Motor neuron (in vitro differentiated cells): Measurements from ENCODE around the gene SHQ1. TPM values are rescaled to one million over a fixed set of nuclear protein-coding genes. Genes with fewer than 3 reads are reported as not detected.
"Not testable (repeated sequence)": the region's sequence is repeated elsewhere in the genome, so short reads cannot be mapped to it uniquely, and the experiment has no call there.

Source experiments
- ATAC-seq, 8 experiments: fragments of 200-7000 bp; cut with Tn5 transposase; replicated peaks in 6 of 8; 2 replicates each; pipeline ENCODE4 v1.8.0; 2021; ENCODE audit warnings: mild to moderate bottlenecking in 8 of 8, moderate library complexity in 8 of 8
- H3K27ac ChIP-seq, 2 donors: fragments of 250-450 bp; sonication (Bioruptor Pico); 2 replicates each; pipeline ENCODE4 v1.9.0; 2021; ENCODE audit warnings: antibody characterized with exemption in 2 of 2, mild to moderate bottlenecking in 2 of 2, moderate library complexity in 1 of 2
- H3K4me1 ChIP-seq, 2 donors: fragments of 250-450 bp; sonication (Bioruptor Pico); replicated peaks in 1 of 2; 2 replicates each; pipeline ENCODE4 v1.6.1; 2021; ENCODE audit warnings: antibody characterized with exemption in 2 of 2, mild to moderate bottlenecking in 2 of 2, moderate library complexity in 1 of 2
- H3K4me3 ChIP-seq, 5 donors: fragments of 250-450 bp; sonication (Bioruptor Pico); 2 replicates each; pipeline ENCODE4 v1.9.0; 2021; ENCODE audit warnings: antibody characterized with exemption in 5 of 5, mild to moderate bottlenecking in 5 of 5, moderate library complexity in 4 of 5
- WGBS, 10 experiments: fragments of 450-650 bp; shearing (Covaris generic); methylation state at CpG; one replicate each; pipeline ENCODE4 v1.0.0; 2022; 5-methylcytosine and 5-hydroxymethylcytosine counted together
- in situ Hi-C, 9 experiments: fragments of 400-800 bp; cut with MboI; loops; one replicate each; pipeline ENCODE4 v1.15.0; 2021; ENCODE audit warnings: low sequenced_read_pairs in 9 of 9, low pct_unique_long_range_greater_than_20kb in 2 of 9; ENCODE audit not compliant: unreplicated experiment in 9 of 9
- total RNA-seq, 8 experiments: library from RNA; unstranded; fragments of 300-600 nt; gene quantifications; 2 replicates each; pipeline versions ENCODE4 v1.2.3 to v1.2.4, GENCODE V29; 2022

Gene SHQ1
- total RNA-seq, 8 experiments from 2014 or later, result 5.6 to 25.0 (median 10.2) TPM

- Histone ChIP-seq H3K4me1 (peaks cover 1% of the 10 kb centered on the region in 2 donors), H3K27ac (no peak overlapping the region), H3K4me3 (no peak overlapping the region)
- in situ Hi-C loops, result no loop called here
- 50 to 100% (median 81%) methylated on average over 1 to 4 of the region's 4 CpGs; no CpG with 5 or more reads in 2 of the 10 experiments for WGBS, 10 experiments
- no peak for ATAC-seq
Observed at GRCh38 chr3:72750405-72750965, 97.8 kb downstream of the SHQ1 start.

DNA sequence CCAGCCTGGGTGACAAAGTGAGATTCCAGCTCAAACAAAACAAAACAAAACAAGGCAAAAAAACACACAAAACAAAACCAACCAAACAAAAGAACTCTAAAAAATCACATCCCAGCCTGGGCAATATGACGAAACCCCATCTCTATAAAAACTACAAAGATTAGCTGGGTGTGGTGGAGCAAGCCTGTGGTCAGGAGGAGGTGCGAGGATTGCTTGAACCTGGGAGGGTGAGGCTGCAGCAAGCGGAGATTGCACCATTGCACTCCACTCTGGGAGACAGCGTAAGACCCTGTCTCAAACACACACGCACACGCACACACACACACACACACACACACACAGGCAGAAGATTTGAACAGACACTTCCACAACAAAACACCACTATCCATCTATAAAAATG lies 99.6 kb downstream of the SHQ1 start:
- Histone ChIP-seq H3K27ac (no peak overlapping the region), H3K4me1 (peaks cover 6 to 8% of the 10 kb centered on the region in 2 donors), H3K4me3 (no peak overlapping the region)
- ATAC-seq, result no peak
- in situ Hi-C loops, result no loop called here
- 90 to 100% (median 100%) methylated on average over 1 to 5 of the region's 6 CpGs; no CpG with 5 or more reads in 5 of the 10 experiments for WGBS, 10 experiments

- peaks cover 6 to 8% of the 10 kb centered on the region in 2 donors for H3K4me1 ChIP-seq
- H3K27ac ChIP-seq, result no peak overlapping the region
- H3K4me3 ChIP-seq, result no peak overlapping the region
- WGBS, 10 experiments, result 67 to 96% (median 87%) methylated on average over 3 to 11 of the region's 11 CpGs
- no peak for ATAC-seq
- in situ Hi-C loops, result no loop called here
Observed at GRCh38 chr3:72746430-72747411, 101.5 kb downstream of the SHQ1 start.

DNA sequence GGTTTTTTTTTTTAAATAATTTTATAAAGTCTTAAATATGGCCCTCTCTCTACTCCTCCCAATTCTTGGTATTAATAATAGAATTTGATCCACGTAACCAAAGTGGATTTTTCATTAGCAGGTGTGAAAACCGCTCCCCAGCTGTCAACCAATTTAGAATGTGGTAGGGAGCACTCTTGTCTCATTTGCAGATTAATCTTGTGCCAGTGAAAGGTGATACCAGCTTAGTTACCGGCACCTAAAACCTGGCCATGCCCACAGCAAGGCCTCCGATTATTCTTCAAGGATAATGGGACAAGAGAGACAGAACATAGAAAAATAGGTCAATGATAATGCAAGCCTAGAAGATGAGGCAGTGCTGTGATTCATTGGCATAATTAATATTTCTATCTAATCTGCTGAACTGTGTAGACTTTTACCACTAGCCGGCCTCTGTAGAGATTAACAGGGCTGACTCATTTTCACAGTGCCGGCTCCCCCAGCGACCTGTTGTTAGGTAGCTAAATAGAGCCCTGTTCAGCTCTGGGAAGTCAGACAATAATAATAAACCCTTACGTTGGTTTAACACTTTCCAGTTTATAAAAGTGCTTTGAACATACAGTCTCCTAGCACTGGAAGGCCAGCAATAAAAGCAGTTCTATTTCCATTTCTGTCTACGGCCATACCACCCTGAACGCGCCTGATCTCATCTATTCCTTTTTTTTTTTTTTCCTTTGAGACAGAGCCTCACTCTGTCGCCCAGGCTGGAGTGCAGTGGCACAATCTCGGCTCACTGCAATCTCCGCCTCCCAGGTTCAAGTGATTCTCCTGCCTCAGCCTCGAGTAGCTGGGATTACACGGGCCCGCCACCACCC lies 102.9 kb downstream of the SHQ1 start:
- Histone ChIP-seq H3K27ac (no peak overlapping the region), H3K4me1 (peaks cover 6 to 8% of the 10 kb centered on the region in 2 donors), H3K4me3 (no peak overlapping the region)
- in situ Hi-C loops, result no loop called here
- 59 to 98% (median 84%) methylated on average over 2 to 11 of the region's 17 CpGs for WGBS, 10 experiments
- ATAC-seq, result peak in 5 of 8 experiments; percentile 85 to 96 (median 94)

GRCh38 chr3:72744330-72744729 lies 103.9 kb downstream of the SHQ1 start:
- Histone ChIP-seq H3K27ac (no peak overlapping the region), H3K4me3 (no peak overlapping the region), H3K4me1 (peaks cover 8 to 11% of the 10 kb centered on the region in 2 donors)
- whole genome bisulfite sequencing, 10 experiments, result 14 to 56% (median 40%) methylated on average over 1 of the region's 1 CpG; no CpG with 5 or more reads in 2 of the 10 experiments
- in situ Hi-C loops, result no loop called here
- peak in 2 of 8 experiments; percentile 35 to 43 for ATAC-seq

DNA sequence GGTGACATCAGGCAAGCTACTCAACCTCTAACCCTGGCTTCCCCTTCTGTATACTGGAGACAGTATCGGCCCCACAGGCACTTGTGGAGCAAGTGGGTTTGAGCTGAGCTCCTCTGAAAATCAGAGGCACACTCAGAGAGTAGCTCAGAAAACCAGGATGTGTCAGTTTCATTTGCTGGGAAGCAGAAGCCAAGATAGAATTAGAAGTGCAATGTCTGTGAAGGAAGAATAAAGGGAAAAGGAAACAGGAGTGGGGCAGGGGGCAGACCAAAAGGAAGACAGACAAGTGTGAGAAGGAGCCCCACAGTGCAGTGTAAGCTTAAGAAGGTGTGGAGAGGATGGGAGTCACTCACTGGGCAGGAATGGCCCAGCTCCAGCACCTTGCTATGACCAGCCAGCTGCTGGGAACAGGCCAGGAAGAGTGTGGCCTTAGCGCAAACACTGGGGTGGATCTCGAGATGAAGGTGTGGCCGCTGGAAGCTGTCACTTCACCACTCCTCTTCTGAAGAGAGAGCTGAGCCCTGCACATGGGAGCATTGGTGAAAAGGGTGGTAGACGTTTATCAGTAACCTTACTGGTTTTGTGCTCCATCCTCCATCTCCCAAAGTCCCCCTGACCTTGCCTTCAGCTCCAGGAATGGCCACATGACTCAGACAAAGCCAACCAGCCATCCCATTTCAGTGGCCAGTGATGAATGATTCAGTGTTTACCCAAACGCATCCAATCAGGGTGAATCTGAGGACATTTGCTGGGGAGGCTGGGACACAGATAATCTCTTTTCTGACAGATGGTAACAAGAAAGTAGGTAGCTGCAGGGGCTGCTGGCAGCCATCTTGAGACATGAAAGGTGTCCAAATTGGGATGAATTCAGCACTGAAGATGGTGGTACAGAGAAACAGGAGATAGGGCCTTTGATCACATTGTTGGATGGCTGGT lies 108.4 kb downstream of the SHQ1 start:
- H3K27ac ChIP-seq, result no peak overlapping the region
- H3K4me1 ChIP-seq, result peaks cover 0 to 8% of the 10 kb centered on the region in 2 donors
- peak in 1 of 8 experiments; percentile 23 for ATAC-seq
- in situ Hi-C loops, result no loop called here
- WGBS, 10 experiments, result 40 to 100% (median 67%) methylated on average over 1 to 5 of the region's 6 CpGs; no CpG with 5 or more reads in 3 of the 10 experiments
- no peak overlapping the region for H3K4me3 ChIP-seq

- peak overlapping the region in 3 of 5 donors; percentile 10 to 23 (median 18) for H3K4me3 ChIP-seq
- WGBS, 10 experiments, result 0 to 80% (median 24%) methylated on average over 1 to 10 of the region's 53 CpGs; no CpG with 5 or more reads in 6 of the 10 experiments
- ATAC-seq, result peak; percentile 24 to 92 (median 74)
- peaks cover 0 to 8% of the 10 kb centered on the region in 2 donors for H3K4me1 ChIP-seq
- in situ Hi-C loops, result no loop called here
- H3K27ac ChIP-seq, result no peak overlapping the region
Observed at GRCh38 chr3:72738752-72739530, 109.3 kb downstream of the SHQ1 start.

DNA sequence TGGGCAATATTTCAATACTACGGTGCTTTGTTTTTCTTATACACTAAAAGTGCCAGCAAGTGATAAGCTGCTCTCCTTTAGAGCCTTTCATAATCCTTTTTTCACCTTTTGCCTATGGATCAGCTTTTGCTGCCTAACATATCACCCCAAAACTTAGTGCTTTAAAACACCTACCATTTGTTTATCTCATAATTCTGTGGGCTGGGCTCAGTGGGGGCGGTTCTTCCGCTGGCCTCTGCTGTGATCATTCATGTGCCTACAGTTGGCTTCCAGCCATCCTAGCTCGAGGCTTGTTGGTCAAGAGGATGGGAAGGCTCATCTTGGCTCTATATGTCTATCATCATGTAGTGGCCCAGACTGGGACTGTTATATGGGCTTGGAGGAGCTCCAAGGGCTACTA lies 113.2 kb downstream of the SHQ1 start:
- ATAC-seq, in situ Hi-C loops, H3K27ac ChIP-seq, H3K4me3 ChIP-seq, H3K4me1 ChIP-seq: not testable (repeated sequence)
- WGBS, 10 experiments, result 50 to 100% (median 100%) methylated on average over 1 of the region's 4 CpGs; no CpG with 5 or more reads in 6 of the 10 experiments

GRCh38 chr3:72733676-72734075 lies 114.6 kb downstream of the SHQ1 start:
- Histone ChIP-seq H3K4me3 (no peak overlapping the region), H3K4me1 (no peaks in the 10 kb centered on the region), H3K27ac (no peak overlapping the region)
- no peak for ATAC-seq
- in situ Hi-C loops, result no loop called here
- WGBS, 10 experiments, result 20 to 100% (median 75%) methylated on average over 1 to 3 of the region's 3 CpGs; no CpG with 5 or more reads in 3 of the 10 experiments

DNA sequence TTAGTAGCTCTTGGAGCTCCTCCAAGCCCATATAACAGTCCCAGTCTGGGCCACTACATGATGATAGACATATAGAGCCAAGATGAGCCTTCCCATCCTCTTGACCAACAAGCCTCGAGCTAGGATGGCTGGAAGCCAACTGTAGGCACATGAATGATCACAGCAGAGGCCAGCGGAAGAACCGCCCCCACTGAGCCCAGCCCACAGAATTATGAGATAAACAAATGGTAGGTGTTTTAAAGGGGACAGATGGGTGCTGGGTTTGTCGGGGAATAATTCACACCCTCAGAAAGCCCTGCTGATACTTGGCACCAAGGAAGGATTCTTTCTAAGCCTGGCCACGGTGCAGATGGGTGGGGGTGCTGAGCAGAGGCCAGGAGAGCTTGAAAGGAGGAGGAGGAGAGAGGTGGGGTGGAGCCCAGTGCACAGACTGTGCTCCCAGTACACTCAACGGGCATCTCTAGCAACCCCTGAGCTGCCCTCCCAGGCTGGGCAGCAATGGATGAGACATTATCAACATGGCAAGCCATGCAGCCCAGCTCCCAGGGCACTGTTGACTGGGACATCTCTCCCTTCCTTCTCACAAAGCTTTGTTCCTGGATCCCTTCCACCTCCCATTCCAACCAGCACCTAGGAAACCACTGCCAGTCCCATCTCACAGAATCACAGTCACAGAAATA lies 115.4 kb downstream of the SHQ1 start:
- H3K4me1 ChIP-seq, in situ Hi-C loops, H3K27ac ChIP-seq, H3K4me3 ChIP-seq: not testable (repeated sequence)
- 60 to 83% (median 60%) methylated on average over 1 of the region's 6 CpGs; no CpG with 5 or more reads in 7 of the 10 experiments for WGBS, 10 experiments
- peak in 1 of 8 experiments; percentile 93 for ATAC-seq

- in situ Hi-C loops, result no loop called here
- Histone ChIP-seq H3K4me3 (no peak overlapping the region), H3K27ac (no peak overlapping the region), H3K4me1 (no peaks in the 10 kb centered on the region)
- 58 to 80% (median 74%) methylated on average over 2 to 13 of the region's 16 CpGs; no CpG with 5 or more reads in 3 of the 10 experiments for WGBS, 10 experiments
- peak in 1 of 8 experiments; percentile 52 for ATAC-seq
Observed at GRCh38 chr3:72728958-72729467, 119.2 kb downstream of the SHQ1 start.
